Measurements from ENCODE around the gene LOX.
A peak's percentile ranks its signal among the peaks of the same experiment; 100 is the strongest.
"Not testable (repeated sequence)": the region's sequence is repeated elsewhere in the genome, so short reads cannot be mapped to it uniquely, and the experiment has no call there.

The LOX gene

GRCh38 chr5:122101636-122102285 is 23.7 kb upstream of the LOX start:
- DNase-seq (ENCODE audit: low read depth, low spot score): no peak
- H3K4me3 ChIP-seq (ENCODE audit: low read depth, low read length): no peak overlapping the region
- ChIA-PET CTCF (interaction anchor here (0.6 to 4.6 kb wide), 41 partner anchors 9 to 471 kb away, joined by 3 to 58 read pairs (median 5); partner anchors contain the start of genes LOX and SRFBP1), POLR2A (interaction anchor here (0.6 to 1.7 kb wide), 3 partner anchors 24 to 62 kb away, joined by 3 to 8 read pairs (median 3); partner anchors contain the start of gene LOX)
- peak; percentile 46 for TF ChIP-seq CTCF (IDR thresholded peaks at IDR 0.05; ENCODE audit: insufficient read depth, low read length, missing control alignments)

- ChIA-PET POLR2A (interaction anchor here (0.6 to 1.2 kb wide), 3 partner anchors 23 to 64 kb away, joined by 3 to 5 read pairs (median 3); no protein-coding TSS in a partner anchor), CTCF (interaction anchor here (0.7 to 1.4 kb wide), 5 partner anchors 23 to 134 kb away, joined by 3 to 6 read pairs (median 4); no protein-coding TSS in a partner anchor)
- no peak for DNase-seq (ENCODE audit: low read depth, low spot score)
- H3K4me3 ChIP-seq (ENCODE audit: low read depth, low read length): no peak overlapping the region
- TF ChIP-seq CTCF (IDR thresholded peaks at IDR 0.05; ENCODE audit: insufficient read depth, low read length, missing control alignments): no peak
Measured at GRCh38 chr5:122099060-122099790, 21.2 kb upstream of the LOX start.

GRCh38 chr5:122097391-122097790 is 19.3 kb upstream of the LOX start:
- ChIA-PET POLR2A (no interaction called here), CTCF (interaction anchor here (0.9 to 7.8 kb wide), 8 partner anchors 16 to 129 kb away, joined by 3 to 166 read pairs (median 4); a partner anchor contains a TSS)
- no peak overlapping the region for H3K4me3 ChIP-seq (ENCODE audit: low read depth, low read length)
- no peak for TF ChIP-seq CTCF (IDR thresholded peaks at IDR 0.05; ENCODE audit: insufficient read depth, low read length, missing control alignments)
- no peak for DNase-seq (ENCODE audit: low read depth, low spot score)

GRCh38 chr5:122095158-122095557 is 17.1 kb upstream of the LOX start:
- CTCF ChIA-PET: interaction anchor here (0.8 to 7.8 kb wide), 9 partner anchors 9 to 128 kb away, joined by 3 to 166 read pairs (median 6); partner anchors contain the start of genes LOX and ZNF474
- POLR2A ChIA-PET: interaction anchor here (1.0 kb wide), 2 partner anchors 18 to 20 kb away, joined by 3 read pairs; no protein-coding TSS in a partner anchor
- H3K4me3 ChIP-seq (ENCODE audit: low read depth, low read length): no peak overlapping the region
- DNase-seq (ENCODE audit: low read depth, low spot score): no peak
- no peak for TF ChIP-seq CTCF (IDR thresholded peaks at IDR 0.05; ENCODE audit: insufficient read depth, low read length, missing control alignments)

GRCh38 chr5:122094251-122094650 is 16.2 kb upstream of the LOX start:
- POLR2A ChIA-PET: interaction anchor here (0.8 to 3.0 kb wide), 7 partner anchors 17 to 125 kb away, joined by 4 to 60 read pairs (median 5); partner anchors contain the start of genes LOX and ZNF474
- not testable (repeated sequence) for DNase-seq (ENCODE audit: low read depth, low spot score); H3K4me3 ChIP-seq (ENCODE audit: low read depth, low read length)
- CTCF ChIA-PET: interaction anchor here (0.9 to 7.8 kb wide), 9 partner anchors 9 to 127 kb away, joined by 3 to 166 read pairs (median 7); partner anchors contain the start of genes LOX and ZNF474

GRCh38 chr5:122093415-122094180 is 15.5 kb upstream of the LOX start:
- peak; percentile 90 for DNase-seq (ENCODE audit: low read depth, low spot score)
- CTCF ChIA-PET: interaction anchor here (1.1 to 7.8 kb wide), 10 partner anchors 9 to 126 kb away, joined by 4 to 166 read pairs (median 7); partner anchors contain the start of gene LOX
- H3K4me3 ChIP-seq (ENCODE audit: low read depth, low read length): peak overlapping the region; percentile 30
- TF ChIP-seq CTCF (IDR thresholded peaks at IDR 0.05; ENCODE audit: insufficient read depth, low read length, missing control alignments): no peak
- POLR2A ChIA-PET: interaction anchor here (0.8 to 3.0 kb wide), 9 partner anchors 16 to 124 kb away, joined by 3 to 60 read pairs (median 4); partner anchors contain the start of genes LOX and ZNF474

Measured in AG04449 (cell line).